Neural cell (in vitro differentiated cells): ENCODE data around the gene CENPQ. TPM values are rescaled to one million over a fixed set of nuclear protein-coding genes. Genes with fewer than 3 reads are reported as not detected.
"Not testable (repeated sequence)": the region's sequence is repeated elsewhere in the genome, so short reads cannot be mapped to it uniquely, and the experiment has no call there.

ENCODE experiments used
- H2AFZ ChIP-seq: fragments of 200-600, 300-800 bp; sonication (generic), shearing (Covaris generic); 2 replicates; pipeline ENCODE4 v1.6.0; 2014; ENCODE audit warnings: low read depth, mild to moderate bottlenecking, antibody characterized with exemption, low read length, moderate library complexity
- H3F3A ChIP-seq: fragments of 200-600 bp; shearing (Covaris generic); 2 replicates; pipeline ENCODE4 v1.6.1; 2016; ENCODE audit warnings: mild to moderate bottlenecking, moderate library complexity, mixed read lengths, antibody characterized with exemption, low read length; ENCODE audit not compliant: insufficient read depth, poor library complexity, severe bottlenecking
- H3K27ac ChIP-seq: fragments of 200-600, 300-800 bp; sonication (generic), shearing (Covaris generic); 2 replicates; pipeline ENCODE4 v1.5.1; 2014; ENCODE audit warnings: mild to moderate bottlenecking, low read length, moderate library complexity
- H3K27me3 ChIP-seq: fragments of 300-800, 200-600 bp; sonication (generic), shearing (Covaris generic); 2 replicates; pipeline ENCODE4 v1.6.0; 2014; ENCODE audit warnings: mild to moderate bottlenecking, low read depth, low read length, moderate library complexity; ENCODE audit not compliant: insufficient read depth
- H3K36me3 ChIP-seq: fragments of 300-800, 200-600 bp; sonication (generic), shearing (Covaris generic); 2 replicates; pipeline ENCODE4 v1.5.1; 2014; ENCODE audit warnings: mild to moderate bottlenecking, antibody characterized with exemption, low read length, moderate library complexity; ENCODE audit not compliant: insufficient read depth
- H3K4me2 ChIP-seq: fragments of 300-800, 200-600 bp; sonication (generic), shearing (Covaris generic); 2 replicates; pipeline ENCODE4 v1.6.0; 2014; ENCODE audit warnings: mild to moderate bottlenecking, low read length
- H3K4me3 ChIP-seq: fragments of 300-800, 200-600 bp; sonication (generic), shearing (Covaris generic); 2 replicates; pipeline ENCODE4 v1.5.1; 2014; ENCODE audit warnings: mild to moderate bottlenecking, low read length, moderate library complexity
- H3K79me2 ChIP-seq: fragments of 200-600 bp; shearing (Covaris generic); replicated peaks from 2 replicates; pipeline ENCODE4 v1.6.0; 2014; ENCODE audit warnings: mild to moderate bottlenecking, low read length, moderate library complexity; ENCODE audit not compliant: insufficient read depth
- H3K9ac ChIP-seq: fragments of 300-800, 200-600 bp; sonication (generic), shearing (Covaris generic); 2 replicates; pipeline ENCODE4 v1.6.1; 2016; ENCODE audit warnings: mild to moderate bottlenecking, low read length, mixed read lengths
- H3K9me2 ChIP-seq: fragments of 200-600 bp; shearing (Covaris generic); 2 replicates; pipeline ENCODE4 v1.6.1; 2016; ENCODE audit warnings: mild to moderate bottlenecking, low read length, mixed read lengths; ENCODE audit not compliant: insufficient read depth
- H3K9me3 ChIP-seq: fragments of 200-600, 300-800 bp; sonication (generic), shearing (Covaris generic); 2 replicates; pipeline ENCODE4 v1.6.1; 2016; ENCODE audit warnings: mild to moderate bottlenecking, mixed run types, low read length, moderate library complexity, mixed read lengths
- H4K20me1 ChIP-seq: fragments of 200-600 bp; shearing (Covaris generic); 2 replicates; pipeline ENCODE4 v1.6.1; 2016; ENCODE audit warnings: mild to moderate bottlenecking, mixed run types; ENCODE audit not compliant: insufficient read depth
- CTCF ChIP-seq: fragments of 450-650 bp; IDR thresholded peaks from 2 replicates; pipeline ENCODE4 v1.5.1; 2014; ENCODE audit warnings: antibody characterized with exemption, mild to moderate bottlenecking, moderate library complexity; ENCODE audit not compliant: poor library complexity, severe bottlenecking
- EP300 ChIP-seq: fragments of 450-650 bp; conservative IDR thresholded peaks from 2 replicates; pipeline ENCODE4 v1.6.1; 2014; ENCODE audit warnings: antibody characterized with exemption, mild to moderate bottlenecking, moderate library complexity; ENCODE audit not compliant: poor library complexity, severe bottlenecking
- EZH2 ChIP-seq: fragments of 200-600, 300-800 bp; shearing (Covaris generic), sonication (generic); IDR thresholded peaks from 2 replicates; pipeline ENCODE4 v1.6.1; 2014; ENCODE audit warnings: antibody characterized with exemption, low read length, borderline replicate concordance, mild to moderate bottlenecking; ENCODE audit not compliant: insufficient read depth, poor library complexity, severe bottlenecking
- MXI1 ChIP-seq: fragments of 450-650 bp; conservative IDR thresholded peaks from 2 replicates; pipeline ENCODE4 v1.6.1; 2014; ENCODE audit warnings: antibody characterized with exemption, mild to moderate bottlenecking; ENCODE audit not compliant: poor library complexity, severe bottlenecking
- POLR2AphosphoS5 ChIP-seq: IDR thresholded peaks from 2 replicates; pipeline ENCODE4 v1.6.1; 2012
- RAD21 ChIP-seq: fragments of 450-650 bp; conservative IDR thresholded peaks from 2 replicates; pipeline ENCODE4 v1.6.1; 2014; ENCODE audit warnings: antibody characterized with exemption, mild to moderate bottlenecking, moderate library complexity
- REST ChIP-seq: IDR thresholded peaks from 2 replicates; pipeline ENCODE4 v1.6.1; 2012; ENCODE audit warnings: borderline replicate concordance
- SMC3 ChIP-seq: fragments of 450-650 bp; conservative IDR thresholded peaks from 2 replicates; pipeline ENCODE4 v1.6.1; 2014; ENCODE audit warnings: antibody characterized with exemption, mild to moderate bottlenecking, moderate library complexity; ENCODE audit not compliant: poor library complexity
- TAF1 ChIP-seq: IDR thresholded peaks from 2 replicates; pipeline ENCODE4 v1.6.1; 2012; ENCODE audit warnings: low read depth
- polyA plus RNA-seq: library from polyadenylated mRNA; depleted of rRNA; stranded (reverse); fragments of >200 nt; gene quantifications from 2 replicates; pipeline ENCODE4 v1.2.3, GENCODE V29; 2014

CENPQ gene
- polyA plus RNA-seq, 1 donor from 2014 or later = 8.8 TPM

- H3K9me3 ChIP-seq = no peaks in the 10 kb centered on the region
- no peaks in the 10 kb centered on the region for H3K9me2 ChIP-seq
- no peak for TF ChIP-seq MXI1
- no peak for TF ChIP-seq RAD21
- no peak for TF ChIP-seq REST
- no peak for TF ChIP-seq TAF1
- TF ChIP-seq POLR2AphosphoS5 = no peak
- no peak for TF ChIP-seq SMC3
- no peak for TF ChIP-seq EZH2
- no peak for TF ChIP-seq CTCF
- no peak for TF ChIP-seq EP300
- H3K9ac ChIP-seq = no peak overlapping the region
- no peak overlapping the region for H3K4me3 ChIP-seq
- no peaks in the 10 kb centered on the region for H3F3A ChIP-seq
- H3K27ac ChIP-seq = no peak overlapping the region
- no peaks in the 10 kb centered on the region for H3K27me3 ChIP-seq
- H3K4me2 ChIP-seq = no peak overlapping the region
- H2AFZ ChIP-seq = no peak overlapping the region
- no peaks in the 10 kb centered on the region for H3K36me3 ChIP-seq
- H3K79me2 ChIP-seq = peaks cover 15% of the 10 kb centered on the region
- H4K20me1 ChIP-seq = no peaks in the 10 kb centered on the region
These were observed 4.9 kb downstream of the CENPQ start for GRCh38 chr6:49468042-49468441.

- H3K27ac ChIP-seq, H3K79me2 ChIP-seq, H3K27me3 ChIP-seq, H4K20me1 ChIP-seq, H3K9ac ChIP-seq, H3F3A ChIP-seq, H2AFZ ChIP-seq, H3K4me3 ChIP-seq, H3K4me2 ChIP-seq, H3K36me3 ChIP-seq, H3K9me2 ChIP-seq, H3K9me3 ChIP-seq: not testable (repeated sequence)
These were observed 13.4 kb downstream of the CENPQ start for GRCh38 chr6:49476564-49476963.

GRCh38 chr6:49479308-49479970, 16.3 kb downstream of the CENPQ start:
- Histone ChIP-seq H3K27ac (no peak overlapping the region), H3K79me2 (no peaks in the 10 kb centered on the region), H3K9ac (no peak overlapping the region), H2AFZ (no peak overlapping the region), H3K36me3 (no peaks in the 10 kb centered on the region), H3F3A (no peaks in the 10 kb centered on the region), H3K9me3 (no peaks in the 10 kb centered on the region), H3K4me2 (no peak overlapping the region), H3K9me2 (no peaks in the 10 kb centered on the region), H4K20me1 (no peaks in the 10 kb centered on the region), H3K27me3 (no peaks in the 10 kb centered on the region), H3K4me3 (no peak overlapping the region)
- TF ChIP-seq SMC3 = no peak

GRCh38 chr6:49481846-49482245, 18.7 kb downstream of the CENPQ start:
- not testable (repeated sequence) for H3K9me3 ChIP-seq, H2AFZ ChIP-seq, H3F3A ChIP-seq, H3K4me2 ChIP-seq, H3K4me3 ChIP-seq, H3K36me3 ChIP-seq, H3K79me2 ChIP-seq, H3K27me3 ChIP-seq, H3K9ac ChIP-seq, H4K20me1 ChIP-seq, H3K27ac ChIP-seq, H3K9me2 ChIP-seq

GRCh38 chr6:49483380-49483779, 20.2 kb downstream of the CENPQ start:
- not testable (repeated sequence) for H3K9me2 ChIP-seq, H3K4me2 ChIP-seq, H4K20me1 ChIP-seq, H3K4me3 ChIP-seq, H3K27ac ChIP-seq, H2AFZ ChIP-seq, H3K9ac ChIP-seq, H3K27me3 ChIP-seq, H3K9me3 ChIP-seq, H3F3A ChIP-seq, H3K36me3 ChIP-seq, H3K79me2 ChIP-seq
